GM18520 (cell line): ENCODE data around the gene LRFN2.

Experiments used
- ATAC-seq: cut with Tn5 transposase; IDR thresholded peaks from one replicate; pipeline ENCODE4 v1.9.1; 2021; ENCODE audit not compliant: unreplicated experiment

The LRFN2 gene

GRCh38 chr6:40353197-40353966, 233.8 kb downstream of the LRFN2 start:
- no peak for ATAC-seq

- no peak for ATAC-seq
Measured at GRCh38 chr6:40352527-40353170, 234.5 kb downstream of the LRFN2 start.

DNA sequence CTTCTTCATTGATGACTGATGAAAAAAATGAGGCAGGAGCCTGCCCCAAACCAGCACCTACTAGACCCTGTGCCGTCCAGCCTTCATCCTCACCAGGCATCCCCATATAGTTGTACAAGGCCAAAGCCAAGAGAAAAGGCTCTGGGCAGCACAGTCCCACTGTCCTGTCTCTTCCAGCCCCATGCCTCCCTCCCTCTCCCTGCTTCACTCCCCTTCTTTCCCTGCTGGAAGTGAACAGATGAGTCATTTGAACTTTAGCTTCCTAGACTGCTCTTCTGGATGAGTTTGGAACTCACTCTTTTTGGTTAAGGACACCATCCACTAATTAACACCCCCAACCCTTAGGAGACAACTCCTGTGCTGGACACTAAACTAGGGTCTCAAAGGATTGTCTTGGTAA, 235.2 kb downstream of the LRFN2 start:
- ATAC-seq = no peak

- no peak for ATAC-seq
Measured at GRCh38 chr6:40350747-40351217, 236.4 kb downstream of the LRFN2 start.

- ATAC-seq = no peak
Measured at GRCh38 chr6:40349901-40350746, 237.0 kb downstream of the LRFN2 start.

- no peak for ATAC-seq
Measured at GRCh38 chr6:40349123-40349900, 237.9 kb downstream of the LRFN2 start.

DNA sequence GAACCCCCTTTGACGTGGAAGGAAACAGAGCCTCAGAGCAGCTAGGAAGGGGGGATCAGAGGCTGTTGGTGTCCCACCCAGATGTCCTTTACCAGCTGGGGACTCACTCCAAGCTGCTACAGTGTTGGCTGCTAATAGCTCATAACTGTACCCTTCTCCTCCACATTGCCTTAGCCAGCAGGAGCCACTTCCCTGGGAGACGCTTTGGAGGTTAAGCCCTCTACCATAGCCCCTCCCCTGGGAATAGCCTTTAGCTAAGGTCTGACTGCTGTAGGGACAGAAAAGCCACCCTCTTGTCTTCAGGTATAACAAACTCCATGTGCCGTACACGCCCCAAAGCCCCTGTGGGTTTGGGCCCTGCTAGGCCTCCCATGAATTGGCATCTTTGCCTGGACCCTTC, 238.6 kb downstream of the LRFN2 start:
- no peak for ATAC-seq

- no peak for ATAC-seq
Measured at GRCh38 chr6:40347571-40348011, 239.6 kb downstream of the LRFN2 start.

- ATAC-seq = no peak
Measured at GRCh38 chr6:40346246-40346645, 240.9 kb downstream of the LRFN2 start.

DNA sequence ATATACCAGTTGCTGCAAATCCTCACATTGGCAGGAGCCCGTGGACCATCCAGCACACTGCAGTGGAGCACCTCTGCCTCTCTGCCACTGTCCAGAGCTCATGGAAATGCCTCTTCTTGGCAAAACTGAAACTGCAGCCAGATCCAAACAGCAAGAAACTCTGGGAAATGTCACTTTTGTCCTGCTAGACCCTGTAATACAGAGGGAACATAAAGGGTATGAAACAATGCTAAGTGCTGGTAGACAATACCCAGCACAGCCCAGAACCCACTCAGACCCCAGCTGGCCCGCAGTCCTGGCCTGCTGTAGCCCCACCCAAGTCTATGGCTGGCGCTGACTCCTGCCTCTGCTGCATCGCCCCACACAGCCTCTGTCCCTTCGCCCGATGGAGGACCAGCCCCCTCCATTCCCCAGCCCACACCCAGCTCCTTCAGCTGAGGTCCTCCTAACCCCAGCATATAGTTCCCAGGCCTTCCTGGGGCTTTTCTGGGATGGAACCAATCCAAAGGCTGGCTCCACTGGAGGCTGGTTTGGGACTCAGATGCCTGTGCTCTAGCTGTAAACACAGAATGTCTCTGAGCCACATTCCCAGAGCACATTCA, 242.5 kb downstream of the LRFN2 start:
- no peak for ATAC-seq

GRCh38 chr6:40343877-40344565, 243.1 kb downstream of the LRFN2 start:
- ATAC-seq = no peak

DNA sequence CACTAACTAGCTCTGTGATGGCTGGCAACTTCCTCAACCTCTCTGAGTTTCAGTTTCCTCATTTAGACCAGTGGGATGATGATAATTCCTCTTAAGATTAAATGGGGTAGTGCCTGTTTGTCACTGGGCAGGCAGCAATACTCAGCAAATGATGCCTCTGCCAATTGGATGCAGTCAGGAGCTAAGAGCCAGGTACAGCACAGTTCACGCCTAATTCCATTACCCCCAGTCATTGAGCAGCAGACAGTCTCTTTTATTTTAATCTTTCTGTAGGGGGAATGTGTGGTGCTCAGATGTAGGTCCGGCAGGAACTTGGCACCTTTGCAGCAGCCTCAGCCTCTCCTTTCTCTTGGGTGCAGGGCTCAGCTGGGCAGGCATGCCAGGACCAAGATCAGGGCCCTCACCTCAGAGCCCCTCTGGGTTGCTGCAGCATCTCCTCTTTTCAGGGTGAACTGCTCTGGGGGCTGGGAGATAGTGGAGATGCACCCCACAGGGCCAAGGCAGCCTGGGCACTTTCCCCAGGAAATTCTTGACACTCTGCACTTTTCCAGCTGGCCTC, 243.8 kb downstream of the LRFN2 start:
- ATAC-seq = no peak

GRCh38 chr6:40342723-40343122, 244.4 kb downstream of the LRFN2 start:
- no peak for ATAC-seq

- no peak for ATAC-seq
Measured at GRCh38 chr6:40341726-40342125, 245.4 kb downstream of the LRFN2 start.
